GM10248 (cell line): ENCODE results near the gene LRTM2.

Source experiments
- CTCF ChIA-PET: fragments of 300-600 bp; sonication (Branson Sonifier 250); formaldehyde crosslinking; extraction: SDS; loops from one replicate; lab custom pipeline; 2021; ENCODE audit warnings: antibody characterized with exemption; lab: Yijun Ruan, JAX
- POLR2A ChIA-PET: fragments of 350-650 bp; sonication (Branson Sonifier 250); formaldehyde crosslinking; extraction: SDS; loops from one replicate; lab custom pipeline; 2020; ENCODE audit warnings: antibody characterized with exemption; lab: Yijun Ruan, JAX
- DNase-seq: peaks from one replicate; pipeline ENCODE4 v3.0.0; 2012; ENCODE audit errors: extremely low spot score
- CTCF ChIP-seq: IDR thresholded peaks from 2 replicates; pipeline ENCODE4 v1.5.1; 2012; ENCODE audit warnings: mild to moderate bottlenecking, low read depth; ENCODE audit errors: extremely low read depth, missing control alignments, control extremely low read depth

LRTM2 gene

GRCh38 chr12:1781772-1782171, 38.6 kb upstream of the LRTM2 start:
- DNase-seq, result no peak
- TF ChIP-seq CTCF, result no peak
- ChIA-PET POLR2A (no interaction called here), CTCF (interaction anchor here (1.0 to 16.4 kb wide), 5 partner anchors 10 to 158 kb away, joined by 3 to 627 read pairs (median 5); no protein-coding TSS in a partner anchor)

GRCh38 chr12:1782215-1782614, 38.1 kb upstream of the LRTM2 start:
- CTCF ChIA-PET, result interaction anchor here (1.0 to 16.4 kb wide), 5 partner anchors 10 to 157 kb away, joined by 3 to 627 read pairs (median 5); no protein-coding TSS in a partner anchor

GRCh38 chr12:1787714-1788113, 32.7 kb upstream of the LRTM2 start:
- ChIA-PET CTCF (interaction anchor here (1.1 to 16.4 kb wide), 5 partner anchors 8 to 153 kb away, joined by 3 to 627 read pairs (median 8); no protein-coding TSS in a partner anchor), POLR2A (no interaction called here)
- no peak for TF ChIP-seq CTCF
- no peak for DNase-seq

More at GRCh38 chr12:1782215-1782614, 38.1 kb upstream of the LRTM2 start:
- POLR2A ChIA-PET, result no interaction called here
- DNase-seq, result no peak
- TF ChIP-seq CTCF, result no peak

GRCh38 chr12:1790444-1790843, 29.9 kb upstream of the LRTM2 start:
- CTCF ChIA-PET, result interaction anchor here (0.7 to 16.4 kb wide), 43 partner anchors 8 to 1252 kb away, joined by 3 to 627 read pairs (median 6); partner anchors contain the start of gene WNT5B
- no peak for TF ChIP-seq CTCF
- POLR2A ChIA-PET, result interaction anchor here (1.1 kb wide), 1 partner anchor 136 kb away, joined by 4 read pairs; no protein-coding TSS in a partner anchor
- DNase-seq, result no peak

- CTCF ChIA-PET, result interaction anchor here (0.6 to 16.4 kb wide), 55 partner anchors 9 to 1251 kb away, joined by 3 to 627 read pairs (median 5); partner anchors contain the start of gene WNT5B
- peak; percentile 60 for DNase-seq
- POLR2A ChIA-PET, result interaction anchor here (0.7 to 1.1 kb wide), 2 partner anchors 137 to 138 kb away, joined by 3 to 4 read pairs; no protein-coding TSS in a partner anchor
- TF ChIP-seq CTCF, result peak; percentile 83
These were observed 29.1 kb upstream of the LRTM2 start for GRCh38 chr12:1791104-1791841.

- no peak for TF ChIP-seq CTCF
- DNase-seq, result no peak
- CTCF ChIA-PET, result interaction anchor here (1.0 to 16.4 kb wide), 14 partner anchors 8 to 674 kb away, joined by 3 to 627 read pairs (median 14); partner anchors contain the start of gene WNT5B
- POLR2A ChIA-PET, result no interaction called here
These were observed 28.0 kb upstream of the LRTM2 start for GRCh38 chr12:1792406-1792805.
